GM19463 (cell line): ENCODE measurements around the gene OR52N1.
A peak's percentile ranks its signal among the peaks of the same experiment; 100 is the strongest.

Experiments
- ATAC-seq: cut with Tn5 transposase; IDR thresholded peaks from one replicate; pipeline ENCODE4 v1.9.1; 2021; ENCODE audit warnings: mild to moderate bottlenecking, moderate library complexity; ENCODE audit not compliant: unreplicated experiment

OR52N1 gene

GRCh38 chr11:5791165-5791564 lies at the start of gene OR52N1:
Gene OR52N1, minus strand, starts transcription at chr11:5791265. Its CDS starts 2,449 bp downstream, at chr11:5788816.
- no peak for ATAC-seq

GRCh38 chr11:5837695-5838094 lies 46.6 kb upstream of the OR52N1 start:
- ATAC-seq, result no peak

GRCh38 chr11:5833446-5833845 lies 42.4 kb upstream of the OR52N1 start:
- no peak for ATAC-seq

GRCh38 chr11:5831196-5831829 lies 40.2 kb upstream of the OR52N1 start:
- ATAC-seq, result no peak

- ATAC-seq, result peak; percentile 55
These were observed 27.3 kb upstream of the OR52N1 start for GRCh38 chr11:5818245-5818886.

- ATAC-seq, result no peak
These were observed 24.5 kb upstream of the OR52N1 start for GRCh38 chr11:5815534-5815933.

GRCh38 chr11:5809905-5810795 lies 19.1 kb upstream of the OR52N1 start:
- ATAC-seq, result no peak

- peak; percentile 20 for ATAC-seq
These were observed 18.1 kb upstream of the OR52N1 start for GRCh38 chr11:5809122-5809519.

- peak; percentile 85 for ATAC-seq
These were observed 17.5 kb upstream of the OR52N1 start, which contains the start of gene OR52N2 for GRCh38 chr11:5808500-5809121. Gene OR52N2, plus strand, starts transcription at chr11:5808924. Its CDS starts 11,412 bp downstream, at chr11:5820336.

GRCh38 chr11:5807580-5807979 lies 16.5 kb upstream of the OR52N1 start:
- peak; percentile 42 for ATAC-seq

GRCh38 chr11:5803982-5804381 lies 12.9 kb upstream of the OR52N1 start:
- ATAC-seq, result no peak

- no peak for ATAC-seq
These were observed 5.5 kb upstream of the OR52N1 start for GRCh38 chr11:5796541-5796940.

GRCh38 chr11:5783255-5783654 lies 7.8 kb downstream of the OR52N1 start, which contains the start of gene OR52N5:
Gene OR52N5, minus strand, starts transcription at chr11:5783355. Its CDS starts 4,721 bp downstream, at chr11:5778634.
- no peak for ATAC-seq

GRCh38 chr11:5767056-5767455 lies 24.0 kb downstream of the OR52N1 start:
- no peak for ATAC-seq

- no peak for ATAC-seq
These were observed 37.1 kb downstream of the OR52N1 start, which contains the start of gene OR52N4 for GRCh38 chr11:5753943-5754342. Gene OR52N4, plus strand, starts transcription at chr11:5754243. Its CDS starts 498 bp downstream, at chr11:5754741.

- no peak for ATAC-seq
These were observed 41.2 kb downstream of the OR52N1 start for GRCh38 chr11:5749836-5750235.

- ATAC-seq, result no peak
These were observed 44.5 kb downstream of the OR52N1 start for GRCh38 chr11:5746614-5747013.

- ATAC-seq, result no peak
These were observed 52.6 kb downstream of the OR52N1 start for GRCh38 chr11:5738431-5738830.

GRCh38 chr11:5737670-5738392 lies 53.2 kb downstream of the OR52N1 start:
- no peak for ATAC-seq

GRCh38 chr11:5737091-5737490 lies 54.0 kb downstream of the OR52N1 start:
- no peak for ATAC-seq
